Dermis microvascular lymphatic vessel endothelial cell (primary cell): Measurements from ENCODE around the gene STAT4. TPM values are rescaled to one million over a fixed set of nuclear protein-coding genes. Genes with fewer than 3 reads are reported as not detected.

Experiments used
- DNase-seq, 2 donors: peaks; one replicate each; pipeline versions ENCODE4 v3.0.0 to v3.0.0-alpha.2; 2010; ENCODE audit warnings: low read depth in 2 of 2
- total RNA-seq: library from RNA; depleted of rRNA; stranded (reverse); fragments of >200 nt; gene quantifications from 2 replicates; pipeline ENCODE4 v1.2.1, GENCODE V29; 2014

The STAT4 gene
- total RNA-seq, 1 donor from 2014 or later: 0.13 TPM

- DNase-seq: no peak
Observed at GRCh38 chr2:191015831-191016230, 135.0 kb downstream of the STAT4 start.

GRCh38 chr2:191015239-191015638, 135.6 kb downstream of the STAT4 start:
- DNase-seq: no peak

GRCh38 chr2:191014653-191015020, 136.2 kb downstream of the STAT4 start:
- no peak for DNase-seq

- DNase-seq: peak; percentile 78 to 95
Observed at GRCh38 chr2:191013932-191014652, 136.7 kb downstream of the STAT4 start, which contains the start of gene STAT1. Gene STAT1 (minus strand): TSS chr2:191014171. CDS start chr2:191010003, 4,168 bp downstream.

- no peak for DNase-seq
Observed at GRCh38 chr2:191013682-191013931, 137.2 kb downstream of the STAT4 start.

GRCh38 chr2:191012845-191013681, 137.7 kb downstream of the STAT4 start:
- peak in 1 of 2 donors; percentile 14 for DNase-seq

- no peak for DNase-seq
Observed at GRCh38 chr2:191012346-191012745, 138.4 kb downstream of the STAT4 start.

- DNase-seq: no peak
Observed at GRCh38 chr2:191010887-191011885, 139.6 kb downstream of the STAT4 start.

GRCh38 chr2:191009541-191010374, 141.0 kb downstream of the STAT4 start:
- DNase-seq: no peak

- DNase-seq: no peak
Observed at GRCh38 chr2:191008286-191008685, 142.5 kb downstream of the STAT4 start.

GRCh38 chr2:191006997-191007783, 143.6 kb downstream of the STAT4 start:
- DNase-seq: no peak

- no peak for DNase-seq
Observed at GRCh38 chr2:191006297-191006696, 144.5 kb downstream of the STAT4 start.

- DNase-seq: no peak
Observed at GRCh38 chr2:191003405-191004309, 147.1 kb downstream of the STAT4 start.

GRCh38 chr2:191001624-191002023, 149.2 kb downstream of the STAT4 start:
- DNase-seq: no peak

- DNase-seq: no peak
Observed at GRCh38 chr2:191001032-191001431, 149.8 kb downstream of the STAT4 start.

- DNase-seq: no peak
Observed at GRCh38 chr2:190999949-191000665, 150.7 kb downstream of the STAT4 start.

- no peak for DNase-seq
Observed at GRCh38 chr2:190999058-190999457, 151.7 kb downstream of the STAT4 start.

GRCh38 chr2:190997526-190998113, 153.2 kb downstream of the STAT4 start:
- DNase-seq: no peak
